Astrocyte (in vitro differentiated cells and primary cell): ENCODE measurements around the gene CCR5AS.
A peak's percentile ranks its signal among the peaks of the same experiment; 100 is the strongest.
"Not testable (repeated sequence)": the region's sequence is repeated elsewhere in the genome, so short reads cannot be mapped to it uniquely, and the experiment has no call there.

Experiments
- DNase-seq: peaks from one replicate; pipeline ENCODE4 v3.0.0-alpha.2; 2010; ENCODE audit warnings: low read depth
- FAIRE-seq: peaks from 2 replicates; lab custom pipeline; 2011; peaks lifted over from hg19 to GRCh38; lab: Jason Lieb, UNC
- H2AFZ ChIP-seq: 2 replicates; pipeline ENCODE4 v1.6.0; 2012; ENCODE audit warnings: low read depth, low read length, inconsistent platforms
- H3K27ac ChIP-seq: 2 replicates; pipeline ENCODE4 v1.5.1; 2011; ENCODE audit warnings: low read depth, low read length, inconsistent platforms
- H3K27me3 ChIP-seq: 2 replicates; pipeline ENCODE4 v1.6.0; 2011; ENCODE audit warnings: low read length, inconsistent platforms; ENCODE audit not compliant: insufficient read depth
- H3K36me3 ChIP-seq: 2 replicates; pipeline ENCODE4 v1.5.1; 2011; ENCODE audit warnings: low read length, inconsistent platforms; ENCODE audit not compliant: insufficient read depth
- H3K4me1 ChIP-seq: 2 replicates; pipeline ENCODE4 v1.5.1; 2011; ENCODE audit warnings: low read length, inconsistent platforms; ENCODE audit not compliant: insufficient read depth
- H3K4me2 ChIP-seq: 2 replicates; pipeline ENCODE4 v1.6.0; 2012; ENCODE audit warnings: low read length, inconsistent platforms
- H3K4me3 ChIP-seq: 2 replicates; pipeline ENCODE4 v1.5.1; 2011; ENCODE audit warnings: low read depth, mild to moderate bottlenecking, low read length, inconsistent platforms; ENCODE audit not compliant: insufficient read depth
- H3K79me2 ChIP-seq: 2 replicates; pipeline ENCODE4 v1.6.0; 2012; ENCODE audit warnings: mild to moderate bottlenecking, low read length, inconsistent platforms; ENCODE audit not compliant: insufficient read depth
- H3K9ac ChIP-seq: 2 replicates; pipeline ENCODE4 v1.6.0; 2012; ENCODE audit warnings: mild to moderate bottlenecking, low read length, inconsistent platforms
- H3K9me3 ChIP-seq: 2 replicates; pipeline ENCODE4 v1.5.1; 2012; ENCODE audit warnings: low read depth, mild to moderate bottlenecking, low read length, inconsistent platforms; ENCODE audit not compliant: insufficient read depth
- H4K20me1 ChIP-seq: 2 replicates; pipeline ENCODE4 v1.6.0; 2012; ENCODE audit warnings: low read length, inconsistent platforms; ENCODE audit not compliant: insufficient read depth
- H3K27ac Mint-ChIP-seq: one replicate; pipeline ENCODE4 v1.8.0; 2021; ENCODE audit warnings: mild to moderate bottlenecking, mixed read lengths; ENCODE audit not compliant: unreplicated experiment
- H3K27me3 Mint-ChIP-seq: one replicate; pipeline ENCODE4 v1.8.0; 2021; ENCODE audit warnings: low read depth, mixed read lengths; ENCODE audit not compliant: unreplicated experiment
- H3K36me3 Mint-ChIP-seq: one replicate; pipeline ENCODE4 v1.8.0; 2021; ENCODE audit warnings: low read depth, mixed read lengths; ENCODE audit not compliant: unreplicated experiment
- H3K4me1 Mint-ChIP-seq: one replicate; pipeline ENCODE4 v1.8.0; 2021; ENCODE audit warnings: low read depth, mixed read lengths; ENCODE audit not compliant: unreplicated experiment
- H3K4me3 Mint-ChIP-seq: one replicate; pipeline ENCODE4 v1.8.0; 2021; ENCODE audit warnings: mild to moderate bottlenecking, moderate library complexity, mixed read lengths; ENCODE audit not compliant: unreplicated experiment
- H3K9me3 Mint-ChIP-seq: one replicate; pipeline ENCODE4 v1.8.0; 2021; ENCODE audit warnings: mild to moderate bottlenecking, mixed read lengths; ENCODE audit not compliant: unreplicated experiment
- EZH2 ChIP-seq: IDR thresholded peaks from 2 replicates; pipeline ENCODE4 v1.6.1; 2012; ENCODE audit warnings: mild to moderate bottlenecking, low read length, inconsistent platforms; ENCODE audit not compliant: insufficient read depth
- TF ChIP-seq, protein P1 (sequence below): IDR thresholded peaks from 2 replicates; pipeline ENCODE4 v1.5.1; 2011; ENCODE audit warnings: low read depth, mild to moderate bottlenecking, inconsistent platforms, low read length, moderate library complexity; ENCODE audit not compliant: insufficient read depth

Gene CCR5AS

DNA sequence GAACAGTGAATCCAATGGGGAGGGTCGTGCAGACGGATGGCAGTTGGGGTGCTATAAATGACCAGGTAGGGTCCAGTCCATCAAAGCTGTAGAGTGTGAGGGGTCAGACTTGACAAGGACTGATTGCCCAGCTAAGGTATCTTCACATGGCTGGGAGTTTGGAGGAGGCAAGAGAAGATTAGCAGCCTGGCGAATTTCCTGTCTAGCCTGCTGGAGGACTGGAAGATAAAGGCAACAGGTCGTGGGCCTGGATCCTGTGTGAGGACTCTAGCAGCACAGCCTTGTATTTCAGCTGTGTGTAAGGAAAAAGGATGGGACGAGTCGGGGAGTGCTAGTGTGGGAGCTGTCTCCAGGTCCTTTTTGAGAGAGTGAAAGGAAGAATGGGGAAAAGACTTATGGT, 17.6 kb downstream of the CCR5AS start:
- no peaks in the 10 kb centered on the region for H3K79me2 ChIP-seq
- H3K4me1 Mint-ChIP-seq, result peaks cover 13% of the 10 kb centered on the region
- no peak overlapping the region for H2AFZ ChIP-seq
- H3K27ac ChIP-seq, result no peak overlapping the region
- H3K27me3 ChIP-seq, result peaks cover 3% of the 10 kb centered on the region
- H3K27ac Mint-ChIP-seq, result no peak overlapping the region
- H3K9me3 ChIP-seq, result no peaks in the 10 kb centered on the region
- no peaks in the 10 kb centered on the region for H3K36me3 Mint-ChIP-seq
- no peak overlapping the region for H3K9ac ChIP-seq
- H3K36me3 ChIP-seq, result no peaks in the 10 kb centered on the region
- H3K9me3 Mint-ChIP-seq, result peaks cover 3% of the 10 kb centered on the region
- H3K4me3 ChIP-seq, result no peak overlapping the region
- H3K27me3 Mint-ChIP-seq, result no peaks in the 10 kb centered on the region
- H4K20me1 ChIP-seq, result no peaks in the 10 kb centered on the region
- H3K4me2 ChIP-seq, result no peak overlapping the region
- no peak for FAIRE-seq
- no peak for DNase-seq
- no peak for TF ChIP-seq EZH2
- TF ChIP-seq, protein P1, sequence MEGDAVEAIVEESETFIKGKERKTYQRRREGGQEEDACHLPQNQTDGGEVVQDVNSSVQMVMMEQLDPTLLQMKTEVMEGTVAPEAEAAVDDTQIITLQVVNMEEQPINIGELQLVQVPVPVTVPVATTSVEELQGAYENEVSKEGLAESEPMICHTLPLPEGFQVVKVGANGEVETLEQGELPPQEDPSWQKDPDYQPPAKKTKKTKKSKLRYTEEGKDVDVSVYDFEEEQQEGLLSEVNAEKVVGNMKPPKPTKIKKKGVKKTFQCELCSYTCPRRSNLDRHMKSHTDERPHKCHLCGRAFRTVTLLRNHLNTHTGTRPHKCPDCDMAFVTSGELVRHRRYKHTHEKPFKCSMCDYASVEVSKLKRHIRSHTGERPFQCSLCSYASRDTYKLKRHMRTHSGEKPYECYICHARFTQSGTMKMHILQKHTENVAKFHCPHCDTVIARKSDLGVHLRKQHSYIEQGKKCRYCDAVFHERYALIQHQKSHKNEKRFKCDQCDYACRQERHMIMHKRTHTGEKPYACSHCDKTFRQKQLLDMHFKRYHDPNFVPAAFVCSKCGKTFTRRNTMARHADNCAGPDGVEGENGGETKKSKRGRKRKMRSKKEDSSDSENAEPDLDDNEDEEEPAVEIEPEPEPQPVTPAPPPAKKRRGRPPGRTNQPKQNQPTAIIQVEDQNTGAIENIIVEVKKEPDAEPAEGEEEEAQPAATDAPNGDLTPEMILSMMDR, result no peak
- H3K4me3 Mint-ChIP-seq, result no peak overlapping the region
- H3K4me1 ChIP-seq, result no peaks in the 10 kb centered on the region

DNA sequence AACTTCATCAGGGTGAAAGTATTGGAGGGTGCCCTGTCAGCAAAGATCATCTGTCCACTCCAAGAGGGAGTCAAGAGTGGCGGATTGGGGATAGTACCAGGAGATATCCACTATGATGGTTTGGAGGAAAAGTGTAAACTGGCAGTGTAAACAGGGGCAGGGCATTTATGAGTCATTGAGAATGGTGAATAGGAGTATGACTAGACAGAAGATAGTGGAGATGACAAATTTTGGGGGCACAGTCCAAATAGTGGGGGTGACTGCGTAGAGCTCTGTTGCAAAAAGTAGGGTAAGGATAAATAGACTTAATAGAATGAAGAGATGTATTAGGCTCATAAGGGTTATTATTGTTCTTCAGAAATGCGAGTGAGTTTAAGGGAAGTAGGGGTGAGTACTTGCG, 18.0 kb downstream of the CCR5AS start:
- H3K4me2 ChIP-seq, DNase-seq, H3K27ac Mint-ChIP-seq, H3K9ac ChIP-seq, H3K27me3 Mint-ChIP-seq, H4K20me1 ChIP-seq, H3K4me3 Mint-ChIP-seq, H3K79me2 ChIP-seq, H3K36me3 Mint-ChIP-seq, H3K36me3 ChIP-seq, FAIRE-seq, H3K9me3 ChIP-seq, H3K9me3 Mint-ChIP-seq, H2AFZ ChIP-seq, H3K27ac ChIP-seq, H3K27me3 ChIP-seq, H3K4me1 ChIP-seq, H3K4me3 ChIP-seq: not testable (repeated sequence)
- H3K4me1 Mint-ChIP-seq, result peaks cover 16% of the 10 kb centered on the region

DNA sequence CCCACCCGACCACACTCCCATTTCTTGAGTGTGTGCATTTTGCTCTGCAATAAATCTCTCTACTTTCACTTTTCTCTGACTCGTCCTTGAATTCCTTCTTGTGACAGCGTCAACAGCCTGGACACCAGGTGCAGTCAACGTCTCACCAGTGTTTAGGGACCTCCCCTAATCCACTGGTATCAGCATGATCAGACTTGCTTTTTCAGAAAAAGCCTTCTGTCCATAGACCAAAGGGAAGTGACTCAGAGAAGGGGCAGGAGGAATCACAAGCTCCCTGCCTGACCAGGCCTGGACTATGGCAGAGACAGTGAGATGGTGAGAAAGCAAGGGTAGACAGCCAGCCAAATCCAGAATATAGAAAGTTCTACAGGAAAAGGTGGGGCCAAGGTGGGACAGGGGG, 20.7 kb downstream of the CCR5AS start:
- peak; percentile 39 for DNase-seq
- H3K9me3 Mint-ChIP-seq, result no peaks in the 10 kb centered on the region
- Histone ChIP-seq H3K27me3 (peaks cover 7% of the 10 kb centered on the region), H3K4me2 (peak overlapping the region; percentile 27), H3K4me3 (no peak overlapping the region), H2AFZ (peak overlapping the region; percentile 12), H3K9ac (no peak overlapping the region), H3K9me3 (no peaks in the 10 kb centered on the region), H3K79me2 (no peaks in the 10 kb centered on the region), H3K27ac (no peak overlapping the region), H3K4me1 (no peaks in the 10 kb centered on the region), H4K20me1 (no peaks in the 10 kb centered on the region), H3K36me3 (no peaks in the 10 kb centered on the region)
- no peaks in the 10 kb centered on the region for H3K27me3 Mint-ChIP-seq
- TF ChIP-seq EZH2, result no peak
- TF ChIP-seq, protein P1, result no peak
- H3K4me3 Mint-ChIP-seq, result no peak overlapping the region
- H3K4me1 Mint-ChIP-seq, result peaks cover 16% of the 10 kb centered on the region
- no peak for FAIRE-seq
- H3K27ac Mint-ChIP-seq, result peak overlapping the region; percentile 88
- no peaks in the 10 kb centered on the region for H3K36me3 Mint-ChIP-seq
